ENCODE measurements around the gene BRK1. TPM values are rescaled to one million over a fixed set of nuclear protein-coding genes. Genes with fewer than 3 reads are reported as not detected.

BRK1 gene
- polyA plus RNA-seq, 1 of the 3 experiments (the other 2 are of a cell fraction): 211 TPM

Other genes with a start within 250 kb of the BRK1 start
- gene CIDEC, start 235.4 kb upstream of the BRK1 start, polyA plus RNA-seq (2012; rRNA removed): 0.11 TPM in 1 of 2 replicates, not detected in the other
- gene JAGN1, start 225.1 kb upstream of the BRK1 start, polyA plus RNA-seq (2012; rRNA removed): 40.9 and 41.6 TPM in 2 replicates
- 0.76 and 0.95 TPM in 2 replicates for gene IL17RE, start 212.8 kb upstream of the BRK1 start, polyA plus RNA-seq (2012; rRNA removed)
- gene IL17RC, start 198.6 kb upstream of the BRK1 start, polyA plus RNA-seq (2012; rRNA removed): 17.3 and 17.9 TPM in 2 replicates
- 77.6 and 86.9 TPM in 2 replicates for gene CRELD1, start 181.8 kb upstream of the BRK1 start, polyA plus RNA-seq (2012; rRNA removed)
- 3.9 and 5.5 TPM in 2 replicates for gene PRRT3, start 163.3 kb upstream of the BRK1 start, polyA plus RNA-seq (2012; rRNA removed)
- 113 and 123 TPM in 2 replicates for gene EMC3, start 128.8 kb upstream of the BRK1 start, polyA plus RNA-seq (2012; rRNA removed)
- gene FANCD2, start 89.2 kb upstream of the BRK1 start, polyA plus RNA-seq (2012; rRNA removed): 7.3 and 9.6 TPM in 2 replicates
- not detected in 2 replicates for gene FANCD2OS, start 7.4 kb upstream of the BRK1 start, polyA plus RNA-seq (2012; rRNA removed)
- 9.2 and 10.2 TPM in 2 replicates for gene VHL, start 26.1 kb downstream of the BRK1 start, polyA plus RNA-seq (2012; rRNA removed)
- 7.7 and 8.6 TPM in 2 replicates for gene IRAK2, start 49.2 kb downstream of the BRK1 start, polyA plus RNA-seq (2012; rRNA removed)
- gene TATDN2, start 132.8 kb downstream of the BRK1 start, polyA plus RNA-seq (2012; rRNA removed): 14.7 and 17.8 TPM in 2 replicates
- gene GHRL, start 177.3 kb downstream of the BRK1 start, polyA plus RNA-seq (2012; rRNA removed): not detected in 2 replicates
- 198 and 215 TPM in 2 replicates for gene SEC13, start 205.4 kb downstream of the BRK1 start, polyA plus RNA-seq (2012; rRNA removed)